CD4-positive, alpha-beta T cell treated with Interleukin-6 at 100 ng/mL for 8 hours (primary cell): ENCODE data around the gene HDLBP.
"Not testable (repeated sequence)": the region's sequence is repeated elsewhere in the genome, so short reads cannot be mapped to it uniquely, and the experiment has no call there.

Experiments used
- DNase-seq: peaks from one replicate; pipeline ENCODE4 v3.0.0-alpha.2; 2020; ENCODE audit warnings: mixed read lengths, low spot score

The HDLBP gene

GRCh38 chr2:241302759-241303651, 12.5 kb downstream of the HDLBP start:
- DNase-seq: no peak

- no peak for DNase-seq
Measured at GRCh38 chr2:241302083-241302482, 13.4 kb downstream of the HDLBP start.

- peak; percentile 43 for DNase-seq
Measured at GRCh38 chr2:241300000-241300399, 15.5 kb downstream of the HDLBP start.

GRCh38 chr2:241298673-241299072, 16.8 kb downstream of the HDLBP start:
- DNase-seq: peak; percentile 39

GRCh38 chr2:241296767-241297166, 18.7 kb downstream of the HDLBP start:
- DNase-seq: no peak

GRCh38 chr2:241295326-241296095, 20.0 kb downstream of the HDLBP start:
- no peak for DNase-seq

GRCh38 chr2:241293378-241293797, 22.1 kb downstream of the HDLBP start:
- not testable (repeated sequence) for DNase-seq

GRCh38 chr2:241291977-241292376, 23.5 kb downstream of the HDLBP start:
- no peak for DNase-seq

- no peak for DNase-seq
Measured at GRCh38 chr2:241291153-241291552, 24.3 kb downstream of the HDLBP start.

GRCh38 chr2:241289597-241289996, 25.9 kb downstream of the HDLBP start:
- no peak for DNase-seq

- no peak for DNase-seq
Measured at GRCh38 chr2:241289053-241289452, 26.4 kb downstream of the HDLBP start.

GRCh38 chr2:241288324-241288888, 27.1 kb downstream of the HDLBP start:
- DNase-seq: no peak

GRCh38 chr2:241286348-241287090, 29.0 kb downstream of the HDLBP start:
- DNase-seq: no peak

- DNase-seq: no peak
Measured at GRCh38 chr2:241285596-241285995, 29.9 kb downstream of the HDLBP start.

- DNase-seq: no peak
Measured at GRCh38 chr2:241282555-241282954, 32.9 kb downstream of the HDLBP start.

GRCh38 chr2:241280291-241280690, 35.2 kb downstream of the HDLBP start:
- no peak for DNase-seq

- DNase-seq: no peak
Measured at GRCh38 chr2:241279828-241280227, 35.6 kb downstream of the HDLBP start.

- DNase-seq: no peak
Measured at GRCh38 chr2:241279413-241279812, 36.1 kb downstream of the HDLBP start.

- not testable (repeated sequence) for DNase-seq
Measured at GRCh38 chr2:241278306-241278705, 37.2 kb downstream of the HDLBP start.

- DNase-seq: no peak
Measured at GRCh38 chr2:241275910-241276309, 39.6 kb downstream of the HDLBP start.

- no peak for DNase-seq
Measured at GRCh38 chr2:241275504-241275903, 40.0 kb downstream of the HDLBP start.

GRCh38 chr2:241274127-241274526, 41.3 kb downstream of the HDLBP start:
- no peak for DNase-seq
